ENCODE results near the gene LRIG3. TPM values are rescaled to one million over a fixed set of nuclear protein-coding genes. Genes with fewer than 3 reads are reported as not detected.
A peak's percentile ranks its signal among the peaks of the same experiment; 100 is the strongest.

The LRIG3 gene
- total and polyA plus RNA-seq, 4 donors: 2.9 to 17.0 (median 10.7) TPM

GRCh38 chr12:58916161-58916621 lies 4.1 kb downstream of the LRIG3 start:
- TF ChIP-seq JUND (IDR thresholded peaks at IDR 0.05): no peak
- no peak for TF ChIP-seq REST (IDR thresholded peaks at IDR 0.05)
- Histone ChIP-seq H3K4me3 (ENCODE audit: low read depth in 1 of 3, low read length in 3 of 3) (no peak overlapping the region), H3K27me3 (ENCODE audit: control insufficient read depth in 4 of 4, insufficient read depth in 4 of 4, low read length in 3 of 4) (no peaks in the 10 kb centered on the region), H3K36me3 (ENCODE audit: control insufficient read depth in 4 of 4, insufficient read depth in 3 of 4, low read depth in 1 of 4, low read length in 3 of 4) (peaks cover 0 to 3% (median under 1%) of the 10 kb centered on the region in 4 donors), H3K27ac (ENCODE audit: low read depth in 1 of 2, low read length in 2 of 2) (peak overlapping the region in 1 of 2 donors; percentile 72), H3K9me3 (ENCODE audit: control insufficient read depth in 4 of 4, low read length in 3 of 4) (no peaks in the 10 kb centered on the region), H3K4me1 (ENCODE audit: control insufficient read depth in 4 of 4, insufficient read depth in 4 of 4, low read length in 3 of 4) (peaks cover 1 to 31% (median 24%) of the 10 kb centered on the region in 4 donors), H3K9ac (ENCODE audit: low read depth in 1 of 2, low read length in 2 of 2) (no peak overlapping the region)
- no peak for DNase-seq (ENCODE audit: low spot score)
- WGBS: 47% methylated on average over 2 of the region's 2 CpGs

- H3K36me3 ChIP-seq (ENCODE audit: control insufficient read depth in 4 of 4, insufficient read depth in 3 of 4, low read depth in 1 of 4, low read length in 3 of 4): peaks cover 0 to 3% (median 1%) of the 10 kb centered on the region in 4 donors
- H3K9ac ChIP-seq (ENCODE audit: low read depth in 1 of 2, low read length in 2 of 2): peak overlapping the region in 1 of 2 donors; percentile 52
- no peak for DNase-seq (ENCODE audit: low spot score)
- TF ChIP-seq ATF3 (IDR thresholded peaks at IDR 0.05) (no peak), MAX (IDR thresholded peaks at IDR 0.05) (no peak), HNF4A (conservative IDR thresholded peaks at IDR 0.05) (no peak), TAF1 (conservative IDR thresholded peaks at IDR 0.05) (no peak), CTCF (IDR thresholded peaks at IDR 0.05; ENCODE audit: low read depth, low read length, missing input control) (no peak), GABPA (IDR thresholded peaks at IDR 0.05 in 1 of 2, conservative IDR thresholded peaks at IDR 0.05 in 1 of 2) (no peak), JUND (IDR thresholded peaks at IDR 0.05) (no peak), EGR1 (IDR thresholded peaks at IDR 0.05; ENCODE audit: low read depth in 2 of 2) (no peak), SP1 (IDR thresholded peaks at IDR 0.05) (no peak), HNF4G (IDR thresholded peaks at IDR 0.05) (no peak)
- H3K9me3 ChIP-seq (ENCODE audit: control insufficient read depth in 4 of 4, low read length in 3 of 4): no peaks in the 10 kb centered on the region
- peaks cover 0 to 25% (median 21%) of the 10 kb centered on the region in 4 donors for H3K4me1 ChIP-seq (ENCODE audit: control insufficient read depth in 4 of 4, insufficient read depth in 4 of 4, low read length in 3 of 4)
- H3K27me3 ChIP-seq (ENCODE audit: control insufficient read depth in 4 of 4, insufficient read depth in 4 of 4, low read length in 3 of 4): no peaks in the 10 kb centered on the region
- H3K27ac ChIP-seq (ENCODE audit: low read depth in 1 of 2, low read length in 2 of 2): peak overlapping the region in 1 of 2 donors; percentile 50
- peak overlapping the region in 1 of 3 donors; percentile 7 for H3K4me3 ChIP-seq (ENCODE audit: low read depth in 1 of 3, low read length in 3 of 3)
- WGBS: 18% methylated on average over 4 of the region's 4 CpGs
Observed at GRCh38 chr12:58915634-58916033, 4.7 kb downstream of the LRIG3 start.

GRCh38 chr12:58915037-58915436 lies 5.3 kb downstream of the LRIG3 start:
- DNase-seq (ENCODE audit: low spot score): no peak
- Histone ChIP-seq H3K9ac (ENCODE audit: low read depth in 1 of 2, low read length in 2 of 2) (no peak overlapping the region), H3K4me1 (ENCODE audit: control insufficient read depth in 4 of 4, insufficient read depth in 4 of 4, low read length in 3 of 4) (peaks cover 0 to 24% (median 20%) of the 10 kb centered on the region in 4 donors), H3K4me3 (ENCODE audit: low read depth in 1 of 3, low read length in 3 of 3) (no peak overlapping the region), H3K27ac (ENCODE audit: low read depth in 1 of 2, low read length in 2 of 2) (peak overlapping the region in 1 of 2 donors; percentile 50), H3K36me3 (ENCODE audit: control insufficient read depth in 4 of 4, insufficient read depth in 3 of 4, low read depth in 1 of 4, low read length in 3 of 4) (peaks cover 0 to 5% (median 1%) of the 10 kb centered on the region in 4 donors), H3K9me3 (ENCODE audit: control insufficient read depth in 4 of 4, low read length in 3 of 4) (no peaks in the 10 kb centered on the region), H3K27me3 (ENCODE audit: control insufficient read depth in 4 of 4, insufficient read depth in 4 of 4, low read length in 3 of 4) (no peaks in the 10 kb centered on the region)
- WGBS: 36% methylated on average over 2 of the region's 2 CpGs
- TF ChIP-seq SP1 (IDR thresholded peaks at IDR 0.05) (no peak), GABPA (IDR thresholded peaks at IDR 0.05 in 1 of 2, conservative IDR thresholded peaks at IDR 0.05 in 1 of 2) (no peak), HNF4G (IDR thresholded peaks at IDR 0.05) (no peak), MAX (IDR thresholded peaks at IDR 0.05) (no peak), FOXA2 (IDR thresholded peaks at IDR 0.05) (no peak), EGR1 (IDR thresholded peaks at IDR 0.05; ENCODE audit: low read depth in 2 of 2) (no peak), ATF3 (IDR thresholded peaks at IDR 0.05) (no peak), JUND (IDR thresholded peaks at IDR 0.05) (no peak), RAD21 (IDR thresholded peaks at IDR 0.05) (no peak), REST (IDR thresholded peaks at IDR 0.05) (no peak)

All from liver (tissue), 9 donors.